NCI-H526 (cell line): ENCODE results near the gene VASN.

ENCODE experiments used
- DNase-seq, 2 experiments: peaks; one replicate each; lab custom pipeline; 2025; lab: John Stamatoyannopoulos, UW

The VASN gene

DNA sequence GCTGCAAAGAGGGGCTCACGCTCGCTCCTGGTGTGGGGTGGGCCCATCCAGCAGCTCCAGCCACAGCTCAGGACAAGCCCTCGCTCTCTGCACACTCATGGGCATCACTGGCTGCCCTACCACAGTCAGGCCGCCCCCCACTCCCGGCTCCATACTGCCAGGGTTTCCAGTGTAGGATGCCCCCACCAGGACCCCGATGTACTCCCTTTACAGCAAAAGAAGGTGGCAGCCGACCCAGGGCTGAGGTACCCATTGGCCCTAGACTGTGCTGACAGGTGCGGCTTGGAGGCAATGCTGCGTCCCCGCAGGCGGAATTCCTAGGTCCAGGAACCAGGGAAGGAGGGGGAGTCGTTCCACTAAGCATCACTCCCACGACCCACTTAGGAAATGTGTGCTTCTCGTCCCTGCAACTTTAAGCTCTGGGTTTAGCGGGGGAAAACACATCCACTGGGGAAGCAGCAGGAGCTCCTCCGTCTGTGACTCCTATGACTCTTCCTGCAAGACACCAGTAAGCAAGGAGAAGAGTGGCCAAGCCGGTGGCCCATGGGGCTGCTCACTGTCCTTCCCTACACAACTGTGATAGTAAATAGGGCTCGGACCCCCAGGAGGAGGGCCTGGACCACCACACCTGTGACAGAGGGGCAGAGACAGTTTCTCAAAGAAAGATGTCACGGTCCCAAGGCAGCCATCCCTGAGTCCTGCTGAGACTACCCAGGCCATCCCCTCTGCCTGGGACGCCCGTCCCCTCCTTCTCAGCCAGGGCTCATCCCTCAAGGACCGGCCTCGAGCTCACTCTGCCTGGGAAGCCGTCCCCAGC, 31.7 kb downstream of the VASN start:
- no peak for DNase-seq

DNA sequence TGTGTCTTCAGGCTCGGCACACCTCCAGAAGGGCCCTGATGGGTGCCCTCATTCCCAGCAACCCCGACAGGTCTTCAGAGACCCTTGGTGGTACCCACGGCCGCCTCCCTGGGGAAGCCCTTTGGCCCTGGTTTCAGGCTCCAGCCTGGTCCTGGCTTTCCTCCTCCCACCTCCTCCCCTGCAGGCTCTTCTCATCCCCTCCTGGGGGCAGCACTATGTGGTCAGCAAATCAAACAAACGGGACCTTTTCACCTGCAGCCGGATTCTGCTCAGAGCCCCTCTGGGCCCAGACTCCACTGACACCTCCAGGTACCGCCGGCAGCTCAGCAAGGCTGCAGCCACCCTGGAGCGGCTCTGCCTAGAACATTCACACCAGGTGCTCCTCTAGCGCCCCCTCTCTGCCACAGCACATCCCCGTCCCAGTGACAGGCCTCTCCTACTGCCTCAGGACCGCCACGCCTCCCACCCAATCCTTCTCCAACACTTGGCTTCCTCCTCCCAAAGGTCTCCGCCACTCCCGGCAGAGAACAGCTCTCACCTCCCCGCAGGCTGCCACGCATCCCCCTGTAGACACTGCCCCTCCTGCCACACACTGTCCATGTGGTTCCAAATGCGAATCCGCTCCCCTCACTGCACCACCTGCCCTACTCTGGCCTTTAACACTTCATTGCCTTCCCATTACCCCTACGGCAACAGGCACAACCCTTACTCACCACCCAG, 32.8 kb downstream of the VASN start:
- DNase-seq: peak; percentile 35 to 67

DNA sequence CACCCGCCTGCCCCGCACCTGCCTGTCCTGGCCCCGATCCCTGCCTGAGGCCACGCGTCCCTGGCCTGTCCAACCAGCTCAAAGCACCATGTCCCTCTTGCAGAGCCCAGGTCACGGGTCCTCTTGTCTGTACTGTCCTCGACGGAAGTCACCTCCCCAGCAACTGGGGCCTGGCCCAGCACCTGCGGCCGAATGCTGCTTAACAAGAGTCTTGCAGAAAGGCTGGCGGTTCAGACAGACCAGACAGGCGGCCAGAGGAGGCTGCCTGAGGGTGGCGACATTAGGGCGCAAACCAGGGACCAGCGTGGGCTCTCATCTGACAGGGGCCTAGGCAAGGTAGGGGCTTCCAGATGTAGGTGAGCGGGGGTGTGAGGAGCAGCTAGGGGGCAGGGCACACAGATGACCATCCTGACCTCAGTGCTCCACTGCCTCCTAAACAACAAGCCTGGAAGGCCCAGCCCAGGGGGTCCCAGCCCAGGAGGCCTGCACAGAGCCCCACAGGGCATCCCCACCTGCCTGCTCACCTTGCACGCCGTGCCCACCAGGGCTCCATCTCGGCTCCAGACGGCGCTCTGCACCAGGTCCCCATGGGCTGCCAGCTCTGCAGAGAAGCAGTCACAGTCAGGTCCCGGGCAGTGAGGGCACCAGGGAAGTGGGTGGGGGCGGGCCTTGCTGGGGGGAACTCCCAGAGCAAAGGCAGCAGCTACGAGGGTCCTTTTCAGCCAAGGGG, 33.5 kb downstream of the VASN start:
- DNase-seq: no peak

DNA sequence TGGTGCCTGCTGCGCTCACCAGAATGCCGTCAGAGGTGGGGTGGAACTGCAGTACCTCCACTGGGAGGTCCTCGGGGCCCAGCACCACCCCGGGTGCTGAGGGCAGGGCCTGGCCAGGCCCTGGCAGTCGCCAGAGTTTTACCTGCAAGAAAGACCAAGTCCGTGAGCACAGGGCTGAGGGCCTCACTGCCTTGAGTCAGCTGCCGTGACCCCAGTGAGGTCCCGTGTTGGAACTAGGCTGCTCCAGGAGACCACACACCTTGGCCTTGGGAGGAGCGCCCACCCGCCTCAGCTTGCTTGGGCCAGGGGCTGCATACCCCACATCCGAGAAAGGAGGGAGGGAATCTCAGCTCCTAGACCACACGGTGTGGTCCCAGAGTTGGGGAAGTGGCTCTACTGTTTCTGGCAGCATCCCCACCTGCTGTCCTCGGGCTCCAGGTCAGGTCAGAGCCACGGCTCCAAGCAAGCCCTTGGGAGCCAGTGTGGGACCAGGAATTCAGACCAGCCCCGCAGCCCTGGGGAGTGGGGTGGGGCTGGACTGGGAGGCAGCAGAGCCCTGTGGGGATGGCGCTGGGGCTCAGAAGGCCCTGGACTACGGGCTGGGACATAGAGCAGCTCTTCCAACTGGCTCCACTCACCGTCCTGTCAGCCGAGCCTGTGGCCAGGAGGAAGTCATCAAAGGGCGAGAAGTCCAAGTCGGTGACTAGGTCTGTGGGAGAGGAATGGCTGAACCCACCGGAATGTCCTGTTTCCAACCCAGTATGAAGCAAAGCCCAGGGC, 36.1 kb downstream of the VASN start:
- DNase-seq: no peak

DNA sequence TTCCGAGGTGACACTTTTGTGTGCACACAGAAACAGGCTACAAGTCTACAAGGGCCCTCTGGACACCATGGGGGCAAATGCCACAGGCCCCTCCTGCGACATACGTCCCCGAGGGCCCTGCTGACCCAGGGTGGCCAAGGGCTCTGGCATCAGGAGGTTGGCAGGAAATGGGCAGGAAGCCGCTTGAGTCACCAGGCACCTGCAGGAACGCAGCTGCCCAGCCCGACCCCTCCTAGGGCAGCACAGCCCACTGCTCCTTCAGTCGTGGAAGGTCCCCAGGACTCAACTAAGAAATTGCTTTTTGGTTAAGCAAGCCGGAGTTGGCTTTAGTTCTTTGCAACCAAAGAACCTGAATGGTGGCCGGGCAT, 36.7 kb downstream of the VASN start:
- DNase-seq: no peak

DNA sequence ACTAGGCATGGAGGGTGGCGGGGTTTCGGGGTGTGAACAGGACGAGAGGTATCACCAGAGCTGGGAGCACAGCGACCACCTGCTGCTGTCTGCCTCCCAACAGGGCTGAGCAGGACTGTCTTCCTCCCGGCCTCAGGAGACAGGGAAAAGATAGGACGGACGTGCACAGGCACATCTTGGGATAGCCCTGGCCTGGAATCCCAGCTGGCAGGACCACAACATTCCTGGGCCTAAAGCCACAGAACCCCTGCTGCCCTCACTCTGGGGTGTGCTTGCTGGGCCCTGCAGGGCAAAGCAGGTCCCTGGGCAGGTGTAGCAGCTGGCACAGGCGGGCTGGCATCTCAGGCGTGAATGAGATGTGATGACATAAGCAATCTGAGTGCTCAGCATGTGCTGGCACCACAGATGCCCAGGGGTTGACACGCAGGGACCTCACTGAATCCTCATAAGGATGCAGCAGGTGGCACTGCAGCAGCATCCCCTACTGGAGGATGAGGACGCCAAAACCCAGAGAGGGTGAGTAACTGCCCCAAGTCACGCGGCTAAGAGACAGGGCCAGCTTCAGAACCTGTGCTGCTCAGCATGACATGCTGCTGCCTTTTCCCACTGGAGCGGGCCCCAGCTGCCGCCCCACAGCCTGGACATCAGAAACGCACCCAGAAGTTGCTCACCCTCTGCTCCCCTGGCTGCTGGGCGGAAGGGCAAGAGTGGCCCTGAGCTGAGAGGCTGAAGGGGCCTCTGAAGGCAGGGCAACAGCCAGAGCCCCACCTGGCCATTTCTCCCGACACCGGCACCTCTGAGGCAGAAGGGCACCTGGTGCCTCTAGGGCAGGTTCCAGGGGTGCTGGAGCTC, 37.7 kb downstream of the VASN start:
- no peak for DNase-seq

DNA sequence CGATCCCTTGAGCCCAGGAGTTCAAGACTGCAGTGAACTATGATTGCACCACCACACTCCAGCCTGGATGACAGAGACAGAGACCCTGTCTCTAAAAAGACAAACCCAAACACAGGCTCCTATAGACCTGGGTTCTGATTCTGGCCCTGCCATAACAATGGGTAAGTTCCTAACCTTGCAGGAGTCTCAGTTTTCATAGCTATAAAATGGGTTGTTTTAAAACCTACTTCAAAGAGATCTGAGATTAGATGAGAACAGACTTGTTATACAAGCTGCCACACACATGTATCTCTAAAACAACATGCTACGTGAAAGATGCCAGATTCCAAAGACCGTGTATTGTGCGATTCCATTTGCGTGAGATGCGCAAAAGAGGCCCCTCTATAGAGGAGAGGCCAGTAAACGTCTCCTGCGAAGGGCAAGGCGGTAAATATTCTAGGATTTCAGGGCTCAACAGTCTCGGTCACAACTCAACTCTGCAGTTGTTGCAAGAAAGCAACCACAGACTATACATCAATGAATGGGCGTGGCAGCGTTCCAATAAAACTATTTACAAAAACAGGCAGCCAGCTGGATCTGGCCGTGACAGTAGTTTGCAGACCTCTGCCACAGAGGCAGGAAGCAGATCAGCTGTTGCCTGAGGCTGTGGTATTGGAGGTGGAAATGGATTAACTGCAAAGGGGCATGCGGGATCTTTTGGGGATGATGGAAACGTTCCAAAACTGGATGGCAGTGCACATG, 38.9 kb downstream of the VASN start:
- DNase-seq: no peak

DNA sequence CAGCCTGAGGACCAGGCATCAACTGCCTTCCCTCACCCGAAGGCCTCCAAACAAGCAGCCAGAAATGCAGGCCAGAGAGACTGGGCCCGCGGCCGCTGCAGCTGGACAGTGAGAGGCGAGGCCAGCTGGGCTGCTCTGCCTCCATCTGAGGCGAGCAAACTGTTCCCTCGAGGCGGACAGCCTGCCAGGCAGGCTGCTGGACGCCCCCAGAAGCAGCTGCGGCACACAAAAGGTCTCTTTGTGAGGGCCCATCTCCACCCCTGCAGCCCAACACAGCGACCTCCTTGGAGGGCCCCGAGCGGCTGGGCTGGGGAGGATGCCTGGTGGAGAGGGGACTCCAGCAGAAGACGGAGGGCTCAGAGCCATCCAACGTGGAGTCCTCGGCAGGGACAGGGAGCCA, 40.0 kb downstream of the VASN start:
- no peak for DNase-seq

DNA sequence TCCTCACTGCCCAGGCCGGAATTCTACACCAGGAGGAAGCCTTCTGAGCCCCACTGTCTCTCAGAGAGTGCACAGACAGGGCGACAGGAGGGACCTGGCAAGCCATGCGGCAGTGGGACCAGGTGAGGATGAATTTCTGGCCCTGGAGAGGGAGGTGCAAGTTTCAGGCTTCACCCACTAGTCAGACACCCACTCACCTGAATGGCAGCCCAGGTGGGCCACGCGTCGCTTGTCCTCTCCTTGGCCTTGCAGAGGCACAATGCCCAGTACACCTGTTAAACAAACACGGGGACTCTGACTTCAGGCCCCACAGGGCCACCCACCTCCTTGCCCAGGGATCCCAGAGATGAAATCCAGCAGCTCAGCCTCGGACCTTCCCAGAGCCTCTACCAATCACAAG, 40.5 kb downstream of the VASN start:
- no peak for DNase-seq

DNA sequence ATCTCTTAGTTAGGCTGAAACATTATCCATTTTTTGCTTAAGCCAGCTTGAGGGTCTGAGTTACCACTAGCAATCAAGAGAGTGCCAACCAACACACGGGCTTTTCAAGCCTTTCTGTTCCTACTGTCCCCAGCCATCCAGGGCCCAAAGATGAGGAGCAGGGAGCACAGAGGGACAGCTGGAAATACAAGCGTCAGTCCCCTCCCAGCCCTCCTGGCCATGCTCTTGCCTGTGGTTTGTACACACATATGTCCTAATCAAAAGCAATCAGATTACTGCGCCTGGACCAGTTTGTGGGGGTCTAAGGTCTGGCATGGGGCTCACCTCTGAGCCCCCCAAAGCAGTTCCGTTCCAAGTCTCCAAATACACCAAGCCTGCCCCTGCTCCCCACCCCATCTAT, 41.2 kb downstream of the VASN start:
- no peak for DNase-seq

DNA sequence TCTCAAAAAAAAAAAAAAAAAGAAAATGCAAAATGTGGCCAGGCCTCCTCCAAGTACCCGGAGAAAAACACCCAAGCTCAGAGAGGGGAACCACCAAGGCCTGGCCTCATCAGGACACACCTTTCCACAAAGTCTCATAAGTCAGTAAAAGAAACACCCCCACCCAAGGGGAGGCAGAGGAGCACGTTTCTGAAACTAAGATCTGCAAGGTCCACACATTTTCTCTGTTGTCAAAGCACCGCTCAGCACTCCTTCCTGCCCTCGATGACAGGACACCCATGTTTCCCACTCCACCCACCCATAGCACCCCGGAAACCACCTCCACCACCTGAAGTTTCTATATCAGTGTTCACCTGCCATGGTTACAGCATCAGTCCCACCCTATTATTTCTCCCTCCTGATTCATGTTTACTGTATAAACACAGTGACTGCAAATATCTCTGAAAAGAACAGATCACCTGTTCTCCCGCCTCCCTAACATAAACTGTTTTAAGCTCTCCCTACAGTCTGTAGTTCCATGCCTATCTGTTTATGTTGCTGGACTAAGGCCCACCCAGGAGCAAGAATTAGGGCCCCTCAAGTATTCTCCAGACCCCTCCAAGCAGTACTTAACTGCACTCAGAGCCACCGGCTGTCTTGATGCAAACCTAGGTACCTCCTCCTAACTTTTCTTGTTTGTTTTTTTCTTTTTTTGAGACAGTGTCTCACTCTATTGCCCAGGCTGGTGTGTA, 42.7 kb downstream of the VASN start:
- no peak for DNase-seq

DNA sequence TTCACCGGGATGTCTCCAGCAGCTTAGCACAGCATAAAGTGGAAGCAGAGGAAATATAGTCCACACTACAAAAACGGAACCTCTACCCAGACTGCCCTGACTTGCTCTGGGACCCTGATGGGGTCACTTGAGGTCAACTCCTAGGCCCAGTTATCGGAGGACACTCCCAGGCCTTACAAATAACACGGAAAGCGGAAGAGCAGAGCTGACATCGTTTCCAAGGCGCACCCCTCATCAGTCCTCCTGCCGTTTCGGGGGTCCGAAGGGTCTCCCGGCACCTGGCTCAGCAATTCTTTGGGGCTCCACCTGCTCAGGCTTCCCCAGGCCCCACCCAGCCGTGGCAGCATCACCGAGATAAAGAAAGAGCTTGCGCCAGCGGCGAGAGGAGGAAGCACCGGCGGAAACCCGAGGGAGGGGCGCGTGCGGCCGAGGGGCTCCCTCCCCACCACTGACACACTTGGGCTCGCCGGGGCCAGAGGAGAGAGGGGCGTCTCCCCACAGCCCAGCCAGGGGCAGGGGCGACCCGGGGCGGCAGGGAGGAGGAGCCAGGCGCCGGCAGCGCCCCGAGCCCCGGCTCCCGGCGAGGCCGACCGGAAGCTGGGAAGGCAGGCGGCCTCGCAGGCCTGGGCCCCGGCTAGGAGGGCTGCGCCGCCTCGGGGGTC, 44.0 kb downstream of the VASN start:
- DNase-seq: peak in 1 of 2 experiments; percentile 45

DNA sequence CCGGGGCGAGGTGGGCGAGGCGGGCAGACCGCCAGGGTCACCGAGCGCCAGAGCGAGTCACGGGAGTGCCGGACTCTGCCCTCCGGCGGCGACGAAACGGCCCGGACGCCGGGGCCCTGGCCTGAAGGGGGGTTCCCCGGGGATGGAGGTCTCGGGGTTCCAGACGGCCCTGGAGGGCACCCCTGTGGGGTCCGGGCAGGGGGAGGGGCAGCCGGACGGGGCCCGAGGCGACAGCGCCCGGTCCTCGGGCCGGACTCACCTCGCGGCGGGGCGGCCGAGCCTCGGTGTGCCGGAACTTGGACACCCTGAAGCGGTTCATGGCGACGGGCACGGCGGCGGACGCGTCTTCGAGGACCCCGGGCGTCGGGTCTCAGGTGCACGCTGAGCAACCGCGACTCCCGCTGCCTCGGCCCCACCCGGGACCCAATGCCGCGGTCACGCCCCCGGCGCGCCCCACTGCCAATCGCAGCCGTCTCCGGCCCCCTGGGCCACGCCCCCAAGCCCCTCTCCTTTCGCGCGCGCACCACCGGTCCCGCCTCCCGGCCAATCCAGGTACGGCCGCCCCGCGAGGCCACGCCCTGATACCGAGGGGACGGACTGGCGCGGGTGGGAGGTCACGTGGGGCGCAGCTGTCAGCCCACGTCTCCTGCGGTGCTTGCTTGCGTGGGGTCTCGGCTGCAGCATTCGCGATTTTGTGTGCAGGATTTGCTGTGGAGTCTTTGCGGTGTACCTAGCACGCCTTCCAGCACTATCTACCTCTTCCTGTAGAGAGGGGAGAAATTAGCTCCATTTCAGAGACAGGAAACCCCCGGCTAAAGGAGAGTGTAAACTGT, 44.8 kb downstream of the VASN start, which contains the start of gene CORO7:
Gene CORO7, minus strand, starts transcription at position 397 of the 833 bp plus-strand sequence. Its CDS starts 78 bp downstream, at position 319.
- DNase-seq: peak; percentile 53 to 94

DNA sequence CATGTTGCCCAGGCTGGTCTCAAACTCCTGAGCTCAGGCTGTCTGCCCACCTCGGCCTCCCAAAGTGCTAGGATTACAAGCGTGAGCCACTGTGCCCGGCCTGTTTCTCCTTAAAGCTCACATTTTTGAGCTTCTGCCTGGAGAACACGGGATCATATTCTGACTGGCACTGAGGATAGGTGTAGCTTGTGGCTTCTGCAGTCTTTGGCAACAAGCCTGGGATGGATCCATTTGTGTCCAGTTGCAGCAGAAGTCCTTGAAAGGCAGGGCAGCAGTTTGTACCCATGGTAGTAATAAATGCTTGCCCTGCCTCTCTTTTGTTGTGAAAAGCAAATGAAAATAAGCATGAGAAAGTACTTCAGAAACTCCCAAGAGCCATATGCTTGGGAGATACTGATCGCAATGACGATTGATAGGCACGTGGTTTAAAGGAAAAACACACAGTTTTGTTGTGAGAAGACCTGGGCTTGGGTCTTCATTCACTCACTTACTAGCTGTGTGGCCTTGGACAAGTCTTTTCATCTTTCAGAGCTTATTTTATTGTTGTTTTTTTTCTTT, 47.8 kb downstream of the VASN start:
- no peak for DNase-seq

DNA sequence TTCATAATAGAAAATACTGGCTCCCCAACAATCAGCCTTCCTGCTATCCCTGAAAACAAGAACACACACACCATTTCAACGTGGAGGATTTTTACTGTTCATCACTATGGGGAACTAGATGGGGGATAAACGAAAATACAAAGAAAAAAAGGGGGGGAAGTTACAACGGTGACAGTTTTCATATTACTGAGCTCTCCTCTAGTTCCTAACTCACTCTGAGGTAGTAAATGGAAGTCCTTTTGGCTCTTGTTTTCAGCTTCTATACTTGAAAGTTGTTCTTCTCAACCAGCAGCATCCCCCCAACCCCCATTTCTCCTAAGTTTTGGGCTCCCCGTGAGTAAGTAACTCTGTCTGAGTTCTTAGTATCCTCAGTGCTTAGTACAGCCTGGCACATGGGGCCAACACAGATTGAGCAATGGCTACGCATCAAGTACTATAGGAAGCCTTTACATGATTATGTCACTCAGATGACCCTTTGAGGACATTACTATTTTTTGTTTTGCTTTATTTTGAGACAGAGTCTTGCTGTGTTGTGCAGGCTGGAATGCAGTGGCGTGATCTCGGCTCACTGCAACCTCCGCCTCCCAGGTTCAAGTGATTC, 49.0 kb downstream of the VASN start:
- DNase-seq: no peak

DNA sequence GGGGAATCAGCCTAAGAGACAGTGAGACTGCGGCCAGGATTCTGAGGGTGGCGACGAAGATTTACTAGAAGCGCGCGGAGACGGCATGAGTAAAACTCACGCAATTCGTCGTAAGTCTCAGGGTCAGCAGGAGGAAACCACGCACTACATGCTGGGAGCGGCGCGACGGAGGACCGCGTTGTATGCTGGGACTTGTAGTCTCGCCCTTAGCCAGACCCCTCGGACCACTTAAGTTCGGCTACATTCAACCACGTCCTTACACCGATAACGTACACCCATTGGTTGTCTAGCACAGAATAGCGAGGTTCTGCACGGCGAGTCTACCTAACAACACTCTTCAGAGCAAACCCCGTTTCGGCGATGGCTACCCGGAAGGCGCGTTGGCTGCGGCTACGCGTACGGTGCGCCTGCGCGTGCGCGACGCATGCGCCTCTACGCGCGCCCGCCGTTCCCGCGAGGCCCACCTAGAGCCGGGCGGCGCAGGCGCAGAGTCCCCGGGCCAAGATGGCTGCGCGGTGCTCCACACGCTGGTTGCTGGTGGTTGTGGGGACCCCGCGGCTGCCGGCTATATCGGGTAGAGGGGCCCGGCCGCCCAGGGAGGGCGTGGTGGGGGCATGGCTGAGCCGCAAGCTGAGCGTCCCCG, 53.9 kb downstream of the VASN start, which contains the start of gene DNAJA3:
Gene DNAJA3, plus strand, starts transcription at position 491 of the 643 bp plus-strand sequence. Its CDS starts 14 bp downstream, at position 505.
- DNase-seq: peak; percentile 81 to 92
